PC-9 (cell line): ENCODE measurements around the gene PDIA4. TPM values are rescaled to one million over a fixed set of nuclear protein-coding genes. Genes with fewer than 3 reads are reported as not detected.

Experiments
- BruUV-seq: library from RNA; stranded (reverse); fragments of 400-500 nt; replicated peaks from 2 replicates; lab custom pipeline; 2021; lab: Mats Ljungman, UMichigan
- CTCF ChIA-PET: fragments of 300-600 bp; sonication (Branson Sonifier 250); formaldehyde crosslinking; loops from one replicate; lab custom pipeline; 2022; ENCODE audit warnings: antibody characterized with exemption; lab: Charles Lee
- POLR2A ChIA-PET: fragments of 300-600 bp; sonication (Branson Sonifier 250); formaldehyde crosslinking; loops from one replicate; lab custom pipeline; 2022; ENCODE audit warnings: antibody characterized with exemption; ENCODE audit not compliant: unreplicated experiment; lab: Charles Lee
- DNase-seq, 2 experiments: peaks; one replicate each; pipeline versions ENCODE4 v3.0.0 to v3.0.0-alpha.2; 2015 to 2022; ENCODE audit warnings: mixed read lengths in 1 of 2
- H2AFZ ChIP-seq: fragments of 200-600 bp; sonication (generic); 2 replicates; pipeline ENCODE4 v1.8.1; 2017; ENCODE audit warnings: antibody characterized with exemption
- H3F3A ChIP-seq: fragments of 200-600 bp; sonication (generic); 2 replicates; pipeline ENCODE4 v1.8.1; 2017; ENCODE audit warnings: antibody characterized with exemption, mild to moderate bottlenecking, low read depth; ENCODE audit not compliant: insufficient read depth
- H3K27ac ChIP-seq: fragments of 200-600 bp; sonication (generic); 2 replicates; pipeline ENCODE4 v1.6.1; 2016; ENCODE audit warnings: mixed run types
- H3K27me3 ChIP-seq: fragments of 200-600 bp; sonication (generic); 2 replicates; pipeline ENCODE4 v1.6.1; 2016; ENCODE audit warnings: low read depth, mixed run types; ENCODE audit not compliant: insufficient read depth
- H3K36me3 ChIP-seq: fragments of 200-600 bp; sonication (generic); 2 replicates; pipeline ENCODE4 v1.6.1; 2016; ENCODE audit warnings: low read depth, mixed run types
- H3K4me1 ChIP-seq: fragments of 200-600 bp; sonication (generic); replicated peaks from 2 replicates; pipeline ENCODE4 v1.6.1; 2016; ENCODE audit warnings: mixed run types; ENCODE audit not compliant: insufficient read depth
- H3K4me2 ChIP-seq: fragments of 200-600 bp; sonication (generic); 2 replicates; pipeline ENCODE4 v1.6.1; 2017; ENCODE audit warnings: mixed run types
- H3K4me3 ChIP-seq: fragments of 200-600 bp; sonication (generic); 2 replicates; pipeline ENCODE4 v1.6.1; 2016; ENCODE audit warnings: mixed run types
- H3K79me2 ChIP-seq: fragments of 200-600 bp; sonication (generic); 2 replicates; pipeline ENCODE4 v1.6.1; 2017; ENCODE audit warnings: low read depth, mixed run types
- H3K9me2 ChIP-seq: fragments of 200-600 bp; sonication (generic); 2 replicates; pipeline ENCODE4 v1.8.1; 2017; ENCODE audit warnings: mild to moderate bottlenecking; ENCODE audit not compliant: insufficient read depth
- H3K9me3 ChIP-seq: fragments of 200-600 bp; sonication (generic); 2 replicates; pipeline ENCODE4 v1.8.1; 2016; ENCODE audit warnings: low read depth; ENCODE audit not compliant: insufficient read depth
- H4K20me1 ChIP-seq: fragments of 200-600 bp; sonication (generic); 2 replicates; pipeline ENCODE4 v1.8.1; 2017; ENCODE audit not compliant: insufficient read depth
- EZH2 ChIP-seq: fragments of 200-600 bp; sonication (generic); IDR thresholded peaks from 2 replicates; pipeline ENCODE4 v1.8.0; 2017; ENCODE audit warnings: antibody characterized with exemption, low read depth
- intact Hi-C: fragments of 100-400 bp; cut with micrococcal nuclease; formaldehyde crosslinking; loops from one replicate; pipeline ENCODE4 v1.10.0; 2022; ENCODE audit not compliant: unreplicated experiment
- total RNA-seq: library from RNA; stranded (reverse); gene quantifications from 2 replicates; pipeline ENCODE4 v1.2.3, GENCODE V29; 2021
- TF ChIP-seq, protein P1 (sequence below): fragments of 200-600 bp; sonication (generic); conservative IDR thresholded peaks from 2 replicates; pipeline ENCODE4 v1.6.1; 2017; ENCODE audit warnings: mixed run types, antibody characterized with exemption, mild to moderate bottlenecking, moderate library complexity

PDIA4 gene
- total RNA-seq, 1 experiment from 2014 or later = 221 TPM

DNA sequence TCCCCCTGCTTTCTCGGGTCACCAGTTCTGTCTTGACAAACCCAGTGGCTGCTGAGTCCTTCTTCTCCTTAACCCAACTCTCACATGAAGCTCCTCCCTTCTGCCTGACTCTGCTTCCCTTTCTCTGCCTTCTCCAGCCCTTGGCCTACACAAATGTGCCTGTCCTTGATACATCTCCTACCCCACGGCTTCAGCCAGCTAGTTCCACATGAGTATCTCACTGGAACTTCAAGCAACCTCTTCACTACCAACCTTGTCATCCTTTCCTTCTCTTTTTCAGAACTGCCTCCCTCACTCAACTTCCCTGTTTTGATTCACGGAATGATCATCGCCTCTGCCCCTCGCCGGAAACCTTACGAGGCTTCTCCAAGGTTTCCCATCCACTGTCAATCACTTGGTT, 55.9 kb downstream of the PDIA4 start:
- intact Hi-C loops = no loop called here
- ChIA-PET POLR2A (no interaction called here), CTCF (interaction anchor here (0.7 kb wide), 1 partner anchor 148 kb away, joined by 5 read pairs; no protein-coding TSS in a partner anchor)
- Histone ChIP-seq H3K9me3 (no peaks in the 10 kb centered on the region), H3F3A (no peaks in the 10 kb centered on the region), H3K36me3 (no peaks in the 10 kb centered on the region), H2AFZ (no peak overlapping the region), H3K4me2 (no peak overlapping the region), H3K9me2 (no peaks in the 10 kb centered on the region), H3K4me1 (no peaks in the 10 kb centered on the region), H3K27me3 (no peaks in the 10 kb centered on the region), H3K4me3 (no peak overlapping the region), H3K27ac (no peak overlapping the region), H3K79me2 (no peaks in the 10 kb centered on the region), H4K20me1 (no peaks in the 10 kb centered on the region)
- BruUV-seq = no TSS peak
- no peak for DNase-seq
- no peak for TF ChIP-seq EZH2
- TF ChIP-seq, protein P1, sequence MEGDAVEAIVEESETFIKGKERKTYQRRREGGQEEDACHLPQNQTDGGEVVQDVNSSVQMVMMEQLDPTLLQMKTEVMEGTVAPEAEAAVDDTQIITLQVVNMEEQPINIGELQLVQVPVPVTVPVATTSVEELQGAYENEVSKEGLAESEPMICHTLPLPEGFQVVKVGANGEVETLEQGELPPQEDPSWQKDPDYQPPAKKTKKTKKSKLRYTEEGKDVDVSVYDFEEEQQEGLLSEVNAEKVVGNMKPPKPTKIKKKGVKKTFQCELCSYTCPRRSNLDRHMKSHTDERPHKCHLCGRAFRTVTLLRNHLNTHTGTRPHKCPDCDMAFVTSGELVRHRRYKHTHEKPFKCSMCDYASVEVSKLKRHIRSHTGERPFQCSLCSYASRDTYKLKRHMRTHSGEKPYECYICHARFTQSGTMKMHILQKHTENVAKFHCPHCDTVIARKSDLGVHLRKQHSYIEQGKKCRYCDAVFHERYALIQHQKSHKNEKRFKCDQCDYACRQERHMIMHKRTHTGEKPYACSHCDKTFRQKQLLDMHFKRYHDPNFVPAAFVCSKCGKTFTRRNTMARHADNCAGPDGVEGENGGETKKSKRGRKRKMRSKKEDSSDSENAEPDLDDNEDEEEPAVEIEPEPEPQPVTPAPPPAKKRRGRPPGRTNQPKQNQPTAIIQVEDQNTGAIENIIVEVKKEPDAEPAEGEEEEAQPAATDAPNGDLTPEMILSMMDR = no peak

DNA sequence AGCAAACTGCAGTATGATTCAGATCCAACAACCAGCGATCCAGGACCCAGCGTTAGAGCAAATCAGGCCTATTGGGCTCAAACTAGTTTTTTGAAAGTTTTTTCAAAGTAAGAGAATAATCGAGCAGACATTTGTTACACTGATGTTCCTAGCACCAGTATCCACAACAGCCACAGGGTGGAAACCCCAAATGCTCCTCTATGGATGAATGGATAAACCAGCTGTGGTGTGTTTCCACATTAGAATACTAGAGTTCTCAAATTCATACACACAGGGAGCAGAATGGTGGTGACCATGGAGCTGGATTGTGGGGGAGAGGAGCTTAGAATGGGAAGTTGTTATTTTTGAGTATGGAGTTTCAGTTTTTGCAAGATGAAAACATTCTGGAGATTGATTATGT, 60.7 kb downstream of the PDIA4 start:
- intact Hi-C loops = loop anchor here (10.0 kb wide), 2 partner anchors 527 to 777 kb away; partner anchors contain the start of gene ZNF746
- Histone ChIP-seq H3K27ac (no peak overlapping the region), H3K27me3 (no peaks in the 10 kb centered on the region), H3K36me3 (no peaks in the 10 kb centered on the region), H3K4me2 (no peak overlapping the region), H3F3A (peaks cover 28% of the 10 kb centered on the region; the same call in 1 of the 2 replicates), H2AFZ (no peak overlapping the region), H3K9me2 (no peaks in the 10 kb centered on the region), H3K4me3 (no peak overlapping the region), H3K4me1 (no peaks in the 10 kb centered on the region), H3K9me3 (no peaks in the 10 kb centered on the region), H3K79me2 (no peaks in the 10 kb centered on the region), H4K20me1 (no peaks in the 10 kb centered on the region)
- no TSS peak for BruUV-seq
- ChIA-PET CTCF (interaction anchor here (0.5 kb wide), 2 partner anchors 80 to 91 kb away, joined by 3 to 4 read pairs; no protein-coding TSS in a partner anchor), POLR2A (no interaction called here)
- no peak for TF ChIP-seq EZH2
- TF ChIP-seq, protein P1 = no peak
- no peak for DNase-seq

DNA sequence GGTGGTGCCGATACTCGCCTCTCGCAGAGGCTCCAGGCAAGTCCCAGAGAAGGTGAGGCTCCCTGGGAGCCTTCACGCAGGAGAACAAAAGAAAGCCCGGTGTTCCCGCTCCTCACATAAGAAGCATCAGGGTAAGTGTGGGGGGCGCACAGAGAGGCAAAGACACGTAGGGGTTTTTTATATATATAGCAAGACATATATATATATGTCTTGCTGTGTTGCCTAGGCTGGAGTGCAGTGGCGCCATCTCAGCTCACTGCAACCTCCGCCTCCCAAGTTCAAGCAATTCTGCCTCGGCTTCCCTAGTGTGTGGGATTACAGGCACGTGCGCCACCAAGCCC, 61.3 kb downstream of the PDIA4 start:
- no peaks in the 10 kb centered on the region for H3K4me1 ChIP-seq
- H3F3A ChIP-seq = peaks cover 28% of the 10 kb centered on the region; the same call in 1 of the 2 replicates
- no peaks in the 10 kb centered on the region for H4K20me1 ChIP-seq
- intact Hi-C loops = loop anchor here (10.0 kb wide), 2 partner anchors 528 to 778 kb away; partner anchors contain the start of gene ZNF746
- ChIA-PET CTCF (no interaction called here), POLR2A (interaction anchor here (0.6 kb wide), 1 partner anchor 16 kb away, joined by 4 read pairs; no protein-coding TSS in a partner anchor)
- no TSS peak for BruUV-seq
- peak overlapping the region; percentile 64; the same call in 1 of the 2 replicates for H3K4me3 ChIP-seq
- H3K27me3 ChIP-seq = no peaks in the 10 kb centered on the region
- DNase-seq = no peak
- peak overlapping the region; percentile 71 for H3K4me2 ChIP-seq
- H3K9me2 ChIP-seq = no peaks in the 10 kb centered on the region
- no peaks in the 10 kb centered on the region for H3K36me3 ChIP-seq
- H3K9me3 ChIP-seq = no peaks in the 10 kb centered on the region
- no peaks in the 10 kb centered on the region for H3K79me2 ChIP-seq
- H2AFZ ChIP-seq = peak overlapping the region; percentile 85; the same call in 1 of the 2 replicates
- H3K27ac ChIP-seq = peak overlapping the region; percentile 83; the same call in 1 of the 2 replicates
- TF ChIP-seq, protein P1 = peak; percentile 44; the same call in 1 of the 2 replicates
- no peak for TF ChIP-seq EZH2
